Activated CD4-positive, alpha-beta T cell treated with anti-CD3 and anti-CD28 coated beads for 24 hours (primary cell): ENCODE results near the gene BCO2.
"Not testable (repeated sequence)": the region's sequence is repeated elsewhere in the genome, so short reads cannot be mapped to it uniquely, and the experiment has no call there.

ENCODE experiments used
- DNase-seq, 2 donors: peaks; one replicate each; pipeline ENCODE4 v3.0.0-alpha.2; 2020; ENCODE audit warnings: low read depth in 2 of 2

BCO2 gene

DNA sequence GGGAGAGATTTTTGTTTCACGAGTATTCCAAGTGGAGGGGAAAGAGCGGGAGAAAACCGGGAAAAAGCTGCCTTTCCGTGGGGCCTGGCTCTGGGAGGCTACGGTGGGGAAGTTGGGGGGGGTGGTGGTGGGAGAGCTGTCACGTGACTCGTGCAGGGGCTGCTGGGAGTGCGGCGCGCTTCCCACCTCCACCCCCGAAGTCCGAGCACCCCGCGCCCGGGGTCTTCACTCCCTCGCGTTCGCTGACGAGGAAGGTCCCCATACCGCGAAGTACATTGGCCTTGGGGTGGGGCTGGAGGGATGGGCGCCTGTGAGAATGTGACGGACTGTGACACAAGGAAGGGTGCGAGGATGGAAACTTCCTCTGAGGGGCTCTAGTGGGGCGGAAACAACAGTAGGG is 8.2 kb upstream of the BCO2 start, which contains the start of gene TEX12:
TEX12 (plus strand) TSS at position 228 of the 400 bp plus-strand sequence. CDS start 1,897 bp downstream, outside the sequence.
- no peak for DNase-seq

DNA sequence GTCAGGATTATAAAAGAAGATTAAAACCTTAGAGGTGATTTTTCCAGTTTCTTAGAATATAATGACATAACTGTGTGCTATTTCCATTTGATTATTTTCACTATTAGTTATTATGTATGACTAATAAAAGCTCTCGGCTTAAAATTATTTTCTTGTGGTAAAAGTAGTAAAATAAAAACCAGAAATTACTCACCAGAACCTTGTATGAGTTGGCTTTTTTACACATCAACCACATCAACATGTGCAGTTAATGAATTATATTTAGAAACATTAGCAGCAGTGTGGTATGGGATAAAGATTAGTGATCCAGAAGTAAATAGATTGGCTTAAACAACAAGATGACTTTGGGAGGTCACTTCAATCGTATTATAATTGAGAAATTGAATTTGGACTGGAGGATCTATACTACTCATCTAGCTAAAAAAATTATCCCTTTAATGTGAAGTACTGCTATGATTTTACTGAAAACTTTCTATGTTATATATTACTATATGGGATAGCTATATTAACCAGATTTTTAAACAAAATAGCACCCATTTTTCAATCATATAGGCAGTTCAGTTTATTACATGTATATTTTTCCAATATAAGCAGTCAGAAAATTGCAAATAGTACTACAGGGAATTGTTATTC is 2.8 kb upstream of the BCO2 start:
- DNase-seq, result no peak

DNA sequence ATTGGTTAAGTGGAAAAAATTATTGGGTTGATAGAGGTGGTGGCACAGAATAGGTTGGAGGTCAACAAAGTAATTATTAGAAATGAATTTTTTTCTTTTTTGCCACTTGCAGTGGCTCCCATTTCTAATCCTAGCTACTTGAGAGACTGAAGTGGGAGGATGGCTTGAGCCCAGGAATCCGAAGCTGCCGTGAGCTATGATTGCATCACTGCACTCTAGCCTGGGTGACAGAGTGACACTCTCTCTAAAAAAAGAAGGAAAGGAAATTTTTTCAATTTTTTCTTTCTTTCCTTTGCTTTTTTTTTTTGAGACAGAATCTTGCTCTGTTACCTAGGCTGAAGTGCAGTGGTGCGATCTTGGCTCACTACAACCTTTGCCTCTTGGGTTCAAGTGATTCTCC is 2.2 kb upstream of the BCO2 start:
- no peak for DNase-seq

DNA sequence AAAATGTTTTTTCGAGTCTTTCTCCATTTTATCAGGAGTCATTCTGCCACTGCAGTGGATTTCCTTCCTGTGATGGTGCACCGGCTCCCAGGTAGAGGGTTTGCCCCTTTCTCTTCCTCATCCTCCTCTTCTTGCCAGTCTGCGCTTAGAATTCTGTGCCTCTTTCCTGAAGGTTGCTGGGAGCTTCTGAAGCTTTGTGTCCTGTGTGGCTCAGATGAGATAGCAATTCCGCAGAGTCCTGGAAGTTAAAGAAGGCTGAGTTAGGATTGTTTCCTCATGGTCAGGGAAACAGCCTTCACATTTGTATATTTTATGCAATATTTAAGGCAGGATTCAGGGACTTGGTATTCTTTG is 264 bp downstream of the BCO2 start:
- DNase-seq, result no peak

DNA sequence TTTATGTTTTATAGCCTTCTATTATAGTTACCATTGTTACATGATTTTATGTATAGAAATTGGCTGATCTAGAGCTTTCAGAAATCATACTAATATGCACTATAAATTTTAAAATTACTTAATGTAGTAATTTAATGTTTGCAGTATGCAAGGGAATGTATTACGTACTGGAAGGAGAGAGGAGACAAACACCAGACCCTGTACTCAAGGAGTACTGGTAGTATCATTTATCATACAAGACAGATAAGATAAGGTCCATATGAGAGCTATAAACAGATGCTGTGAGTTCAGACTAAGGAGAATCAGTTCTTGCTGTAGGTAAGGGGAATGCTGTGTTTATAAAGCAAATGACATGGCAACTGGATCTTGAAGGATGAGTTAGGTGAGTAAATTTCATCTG is 765 bp downstream of the BCO2 start:
- no peak for DNase-seq

GRCh38 chr11:112177589-112177988 is 2.3 kb downstream of the BCO2 start:
- DNase-seq, result no peak

DNA sequence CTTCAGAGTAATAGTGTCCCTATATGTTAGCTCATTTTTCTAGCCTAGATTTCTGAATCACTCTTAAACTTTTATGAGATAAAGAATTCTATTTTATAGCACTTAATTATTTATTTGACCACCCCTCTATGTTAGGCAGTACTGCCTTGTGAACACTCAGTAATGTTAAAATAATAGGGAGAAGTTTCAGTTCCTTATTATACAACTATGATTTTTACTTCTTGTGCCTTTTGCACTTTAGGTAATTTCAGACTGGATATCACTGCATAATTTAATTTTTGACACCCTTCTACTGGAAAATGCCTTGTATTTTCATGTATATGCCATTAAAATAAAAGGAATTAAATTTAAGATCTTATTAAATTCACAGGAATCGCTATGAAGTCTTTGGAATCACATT is 3.1 kb downstream of the BCO2 start:
- DNase-seq, result no peak

DNA sequence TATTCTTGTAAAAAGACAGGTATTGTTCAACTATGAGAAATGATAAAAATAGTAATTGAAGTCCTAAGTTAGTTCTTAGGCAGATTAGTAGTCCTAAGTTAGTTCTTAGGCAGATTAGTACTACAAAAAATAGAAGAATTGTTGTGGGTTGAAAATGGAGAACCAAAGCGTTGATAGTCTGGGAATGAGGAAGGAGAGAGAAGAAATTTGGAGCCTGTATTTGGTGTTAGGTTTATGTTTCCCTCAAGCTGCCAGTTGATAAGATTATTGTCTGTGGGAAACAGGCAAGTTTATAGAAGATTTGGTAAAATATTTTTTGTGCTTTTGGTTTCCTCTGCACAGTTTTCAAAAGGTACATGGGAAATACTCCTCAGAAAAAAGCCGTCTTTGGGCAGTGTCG is 3.6 kb downstream of the BCO2 start:
- no peak for DNase-seq

DNA sequence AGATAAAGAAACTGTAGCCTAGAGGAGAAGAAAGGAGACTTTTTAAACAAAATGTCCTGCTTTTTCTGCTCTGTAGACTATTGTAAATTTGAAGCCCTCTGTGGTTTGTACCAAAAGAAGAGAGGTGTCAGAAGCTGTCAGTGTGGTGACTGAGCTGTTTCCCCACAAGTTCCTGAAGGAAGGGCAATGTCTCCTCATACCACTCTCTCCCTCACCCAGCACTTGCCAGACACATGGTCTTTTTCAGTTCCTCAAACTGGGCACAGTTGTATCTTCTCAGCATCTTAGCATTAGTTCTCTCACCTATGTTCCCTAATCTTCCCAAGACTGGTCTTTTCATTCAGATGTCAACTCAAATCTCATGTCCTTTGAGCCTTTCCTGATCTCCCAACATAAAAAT is 4.3 kb downstream of the BCO2 start:
- DNase-seq, result no peak

DNA sequence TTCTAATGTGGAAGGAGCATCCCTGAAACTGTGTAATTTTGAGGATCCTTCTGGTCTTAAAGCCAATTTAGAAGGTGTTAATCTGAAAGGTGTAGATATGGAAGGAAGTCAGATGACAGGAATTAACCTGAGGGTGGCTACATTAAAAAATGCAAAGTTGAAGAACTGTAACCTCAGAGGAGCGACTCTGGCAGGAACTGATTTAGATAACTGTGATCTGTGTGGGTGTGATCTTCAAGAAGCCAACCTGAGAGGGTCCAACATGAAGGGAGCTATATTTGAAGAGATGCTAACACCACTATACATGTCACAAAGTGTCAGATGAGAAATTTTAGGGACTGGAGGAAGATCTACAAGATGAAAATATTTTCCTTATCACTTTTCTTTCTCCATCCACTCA is 7.6 kb downstream of the BCO2 start:
- DNase-seq, result no peak

- DNase-seq, result no peak
Observed at GRCh38 chr11:112185883-112186282, 10.6 kb downstream of the BCO2 start.

DNA sequence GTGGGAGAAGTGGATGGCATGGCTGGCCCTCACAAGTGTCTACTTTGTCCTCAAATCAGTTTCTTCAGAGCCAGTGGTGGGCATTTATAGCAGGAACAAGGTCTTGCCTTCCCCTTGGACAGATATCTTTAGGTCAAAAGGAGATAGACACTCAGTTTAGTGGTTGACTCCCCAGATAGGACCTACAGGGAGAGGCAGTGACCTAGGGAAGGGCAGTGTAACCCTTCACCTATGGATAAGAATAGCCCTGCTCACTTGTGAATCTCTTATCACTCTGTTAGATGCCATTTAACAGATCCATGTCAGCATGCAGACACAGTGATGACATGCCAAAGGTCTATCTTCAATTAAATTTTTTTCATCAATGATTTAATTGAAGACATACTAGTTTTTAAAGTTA is 11.0 kb downstream of the BCO2 start:
- no peak for DNase-seq

DNA sequence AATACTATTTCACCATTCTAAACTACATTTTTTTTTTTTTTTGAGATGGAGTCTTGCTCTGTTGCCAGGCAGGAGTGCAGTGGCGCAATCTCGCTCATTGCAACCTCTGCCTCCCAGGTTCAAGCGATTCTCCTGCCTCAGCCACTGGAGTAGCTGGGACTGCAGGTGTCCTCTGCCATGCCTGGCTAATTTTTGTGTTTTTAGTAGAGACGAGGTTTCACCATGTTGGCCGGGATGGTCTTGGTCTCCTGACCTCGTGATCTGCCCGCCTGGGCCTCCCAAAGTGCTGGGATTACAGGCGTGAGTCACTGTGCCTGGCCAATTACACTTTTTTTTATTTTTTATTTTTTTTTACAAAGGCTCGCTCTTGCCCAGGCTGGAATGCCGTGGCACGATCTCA is 19.8 kb downstream of the BCO2 start:
- DNase-seq, result not testable (repeated sequence)

DNA sequence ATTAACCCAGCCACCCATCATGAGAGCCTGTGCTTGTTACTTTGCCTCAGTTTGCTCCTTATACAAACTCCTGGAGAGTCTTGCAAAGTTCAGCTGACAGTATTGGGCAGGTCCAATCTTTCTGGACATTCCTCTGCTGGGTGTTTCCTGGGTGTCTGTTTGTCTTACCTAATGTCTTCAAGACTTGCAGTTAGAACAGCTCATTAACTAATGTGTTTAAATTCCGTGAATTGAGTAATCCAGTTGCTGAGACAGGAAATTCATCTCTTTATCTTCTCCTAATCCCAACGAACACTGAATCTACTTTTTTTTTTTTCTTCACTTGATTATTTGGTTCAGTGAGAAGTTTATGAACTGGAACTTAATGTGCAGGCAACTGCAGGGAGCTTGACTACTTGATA is 20.6 kb downstream of the BCO2 start:
- DNase-seq, result no peak

- DNase-seq, result no peak
Observed at GRCh38 chr11:112196519-112197087, 21.3 kb downstream of the BCO2 start.

DNA sequence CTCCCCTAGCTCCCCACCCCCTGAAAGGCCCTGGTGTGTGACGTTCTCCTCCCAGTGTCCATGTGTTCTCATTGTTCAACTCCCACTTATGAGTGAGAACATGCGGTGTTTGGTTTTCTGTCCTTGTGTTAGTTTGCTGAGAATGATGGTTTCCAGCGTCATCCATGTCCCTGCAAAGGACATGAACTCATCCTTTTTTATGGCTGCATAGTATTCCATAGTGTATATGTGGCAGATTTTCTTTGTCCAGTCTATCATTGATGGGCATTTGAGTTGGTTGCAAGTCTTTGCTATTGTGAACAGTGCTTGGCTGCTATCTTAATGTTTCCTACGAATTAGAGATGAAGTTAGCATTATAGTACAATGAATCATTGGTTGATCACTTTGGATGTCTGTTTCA is 23.8 kb downstream of the BCO2 start:
- DNase-seq, result not testable (repeated sequence)

DNA sequence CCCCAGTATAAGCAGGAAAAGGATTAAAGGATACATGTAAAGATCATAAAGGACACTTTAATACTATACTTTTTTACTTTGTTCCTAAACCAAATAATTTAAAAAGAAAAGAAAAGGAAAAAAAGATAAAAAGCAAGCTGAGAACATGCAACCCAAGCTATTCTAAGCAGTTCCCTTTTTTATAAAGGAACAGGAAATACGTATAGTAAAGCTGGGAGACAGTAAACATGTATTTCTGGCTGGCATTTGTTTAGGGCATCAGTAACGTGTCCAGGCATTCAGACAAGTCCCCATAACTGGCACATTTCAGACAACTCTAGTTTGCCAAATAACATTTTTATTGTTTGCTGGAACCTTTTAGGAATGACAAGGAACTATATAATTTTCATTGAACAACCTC is 24.9 kb downstream of the BCO2 start:
- DNase-seq, result no peak

GRCh38 chr11:112206071-112206470 is 30.8 kb downstream of the BCO2 start:
- DNase-seq, result no peak

GRCh38 chr11:112210890-112211289 is 35.6 kb downstream of the BCO2 start:
- no peak for DNase-seq

- peak; percentile 3 to 4 for DNase-seq
Observed at GRCh38 chr11:112211536-112211935, 36.2 kb downstream of the BCO2 start.

- no peak for DNase-seq
Observed at GRCh38 chr11:112212290-112212689, 37.0 kb downstream of the BCO2 start.

DNA sequence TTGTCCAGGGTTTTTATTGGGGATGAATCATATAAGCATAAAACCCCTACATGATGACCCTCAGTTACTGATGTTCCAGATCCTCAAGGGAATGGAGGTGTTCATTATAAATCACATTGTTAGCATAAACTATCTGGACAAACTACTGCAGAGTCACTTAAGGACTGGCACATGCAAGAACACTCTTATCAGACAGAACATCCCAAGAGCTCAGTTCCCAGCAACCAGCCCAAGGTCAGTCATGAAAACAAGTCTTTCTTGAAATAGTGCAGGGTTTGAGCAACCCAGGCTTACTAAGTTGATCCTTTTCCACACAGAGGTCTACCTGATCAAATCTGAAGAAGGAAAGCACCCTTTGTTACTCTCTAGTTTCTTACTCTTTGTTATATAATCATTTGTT is 37.4 kb downstream of the BCO2 start:
- DNase-seq, result no peak

- DNase-seq, result no peak
Observed at GRCh38 chr11:112213753-112214152, 38.4 kb downstream of the BCO2 start.

GRCh38 chr11:112215621-112216020 is 40.3 kb downstream of the BCO2 start:
- DNase-seq, result no peak
